Right cardiac atrium (tissue), 5 donors: ENCODE data around the gene IL1R1. TPM values are rescaled to one million over a fixed set of nuclear protein-coding genes. Genes with fewer than 3 reads are reported as not detected.
"Not testable (repeated sequence)": the region's sequence is repeated elsewhere in the genome, so short reads cannot be mapped to it uniquely, and the experiment has no call there.

Source experiments
- ATAC-seq, 2 donors: fragments of 200-7000 bp; cut with Tn5 transposase; one replicate each; pipeline versions ENCODE4 v1.8.0 to v1.9.1; 2020; ENCODE audit warnings: moderate library complexity in 2 of 2, mild to moderate bottlenecking in 1 of 2
- DNase-seq, 3 donors: peaks; one replicate each; pipeline ENCODE4 v3.0.0-alpha.2; 2020
- H3K27ac ChIP-seq: one replicate; pipeline ENCODE4 v1.5.1; 2013; ENCODE audit warnings: mild to moderate bottlenecking, low read length, control low read depth, moderate library complexity
- H3K27me3 ChIP-seq: one replicate; pipeline ENCODE4 v1.6.1; 2013; ENCODE audit not compliant: control insufficient read depth, insufficient read depth
- H3K4me1 ChIP-seq: one replicate; pipeline ENCODE4 v1.6.1; 2013; ENCODE audit warnings: low read length; ENCODE audit not compliant: control insufficient read depth, insufficient read depth
- H3K4me3 ChIP-seq: one replicate; pipeline ENCODE4 v1.5.1; 2013; ENCODE audit warnings: low read length, control low read depth
- H3K9me3 ChIP-seq: one replicate; pipeline ENCODE4 v1.6.1; 2013; ENCODE audit warnings: low read length; ENCODE audit not compliant: control insufficient read depth
- WGBS: extraction: QIAGEN DNeasy Blood & Tissue Kit; methylation state at CpG from one replicate; pipeline ENCODE4 v1.1.7; 2013; 5-methylcytosine and 5-hydroxymethylcytosine counted together
- intact Hi-C, 4 donors: fragments of 100-400 bp; cut with DNase I; formaldehyde crosslinking; loops; one replicate each; pipeline versions ENCODE4 v1.11.0 to v1.14.0; 2022 to 2023
- polyA plus RNA-seq: library from polyadenylated mRNA; stranded (reverse); fragments of 200-250 nt; gene quantifications from one replicate; pipeline ENCODE4 v1.2.3, GENCODE V29; 2013
- total RNA-seq, 4 donors: library from RNA; stranded (reverse); fragmentation: NEBNext Ultra II Directional; extraction: Animal tissue kit (Norgen Biotek cat#: 25700); gene quantifications; one replicate each; pipeline ENCODE4 v1.2.1, GENCODE V29; 2021
- donor health status: healthy with polysubstance abuse.
- donor health status: DM: no; HTN: yes; CAD: no.
- donor health status: DM: no; HTN: no; CAD: no.
- donor health status: DM: no; HTN: yes; CAD: no; lungs with severe emphysema.
- donor health status: DM: yes; HTN: yes; CAD: no.

IL1R1 gene
- total and polyA plus RNA-seq, 5 donors, result 32.2 to 111 (median 54.8) TPM

DNA sequence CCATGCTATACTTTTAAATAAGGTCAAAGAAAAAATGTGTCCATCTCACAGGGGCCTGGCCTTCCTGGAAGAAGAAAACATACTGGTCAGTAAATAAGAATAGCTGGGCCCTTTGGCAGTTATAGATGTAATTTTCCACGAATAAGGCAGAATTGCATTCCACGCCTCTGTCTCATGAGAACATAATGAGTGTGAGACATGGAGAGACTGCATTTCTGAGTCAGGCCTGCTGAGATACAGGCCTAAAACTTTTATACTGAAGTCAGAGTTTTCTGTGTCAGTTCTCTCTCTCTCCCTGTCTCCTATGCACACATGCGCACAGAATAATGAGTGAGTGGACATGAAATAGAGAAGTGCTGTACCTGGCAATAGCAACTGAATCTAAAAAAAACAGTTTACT lies 20.4 kb upstream of the IL1R1 start:
- WGBS, result 69% methylated on average over 3 of the region's 3 CpGs
- intact Hi-C loops, result no loop called here

DNA sequence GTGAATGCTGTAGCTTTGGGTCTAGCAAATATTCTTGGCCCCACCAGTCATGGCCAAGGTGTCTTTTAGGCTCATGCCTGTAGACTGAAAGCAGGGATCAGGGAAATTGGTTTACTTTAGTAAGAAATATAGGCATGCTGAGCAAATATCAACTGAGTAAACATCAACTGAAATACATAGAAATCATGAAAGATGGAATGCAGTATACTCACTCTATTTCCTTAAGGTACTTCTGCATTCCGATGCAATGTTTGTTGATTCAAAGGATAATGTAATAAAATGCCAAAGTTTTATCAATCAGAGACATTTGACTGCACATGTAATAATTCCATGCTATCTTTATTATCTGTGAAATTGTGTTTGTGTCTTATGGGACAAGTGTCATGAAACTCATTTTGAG lies 19.6 kb upstream of the IL1R1 start:
- Histone ChIP-seq H3K4me3 (no peak overlapping the region), H3K4me1 (peaks cover 1% of the 10 kb centered on the region), H3K9me3 (no peaks in the 10 kb centered on the region), H3K27ac (no peak overlapping the region), H3K27me3 (no peaks in the 10 kb centered on the region)
- DNase-seq (no peak), ATAC-seq (no peak)
- WGBS, result 91% methylated on average over 1 of the region's 1 CpG
- intact Hi-C loops, result no loop called here

More for the DNA sequence above, 20.4 kb upstream of the IL1R1 start:
- ATAC-seq (peak; percentile 66 to 82), DNase-seq (no peak)
- no peaks in the 10 kb centered on the region for H3K9me3 ChIP-seq
- no peaks in the 10 kb centered on the region for H3K27me3 ChIP-seq
- H3K27ac ChIP-seq, result peak overlapping the region; percentile 51
- no peak overlapping the region for H3K4me3 ChIP-seq
- H3K4me1 ChIP-seq, result peaks cover 4% of the 10 kb centered on the region

DNA sequence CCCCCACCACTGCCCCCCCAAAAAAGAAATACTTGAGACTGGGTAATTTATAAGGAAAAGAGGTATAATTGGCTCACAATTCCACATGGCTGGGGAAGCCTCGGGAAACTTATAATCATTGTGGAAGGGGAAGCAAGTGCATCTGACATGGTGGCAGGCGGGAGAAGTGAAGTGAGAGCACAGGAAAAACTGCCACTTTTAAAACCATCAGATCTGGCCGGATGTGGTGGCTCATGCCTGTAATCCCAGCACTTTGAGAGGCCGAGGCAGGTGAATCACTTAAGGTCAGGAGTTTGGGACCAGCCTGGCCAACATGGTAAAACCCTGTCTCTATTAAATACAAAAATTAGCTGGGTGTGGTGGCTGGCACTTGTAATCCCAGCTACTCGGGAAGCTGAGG lies 18.1 kb upstream of the IL1R1 start:
- ATAC-seq, H3K4me1 ChIP-seq, intact Hi-C loops, H3K9me3 ChIP-seq, H3K27me3 ChIP-seq, DNase-seq, H3K27ac ChIP-seq, H3K4me3 ChIP-seq: not testable (repeated sequence)
- 88% methylated on average over 5 of the region's 5 CpGs for WGBS

DNA sequence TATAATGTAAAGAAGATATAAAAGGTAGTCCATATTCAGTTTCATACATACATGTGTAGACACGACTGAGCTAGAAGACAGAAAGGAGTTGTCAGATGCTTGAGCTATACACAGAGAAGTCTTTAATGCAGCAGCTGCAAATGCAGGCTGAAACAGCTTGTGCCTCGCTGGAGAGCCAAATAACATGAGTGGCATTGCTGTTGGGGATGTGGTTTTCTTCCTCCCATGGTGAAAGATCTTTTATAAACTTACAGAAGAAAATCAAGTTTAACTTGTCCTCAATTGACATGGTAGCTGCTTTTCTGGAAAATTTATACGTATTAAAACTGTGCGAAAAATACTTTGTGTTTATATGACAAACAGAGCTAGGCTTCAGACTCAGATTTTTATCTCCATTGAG lies 16.4 kb upstream of the IL1R1 start:
- WGBS, result 96% methylated on average over 4 of the region's 4 CpGs
- DNase-seq (no peak), ATAC-seq (no peak)
- no peaks in the 10 kb centered on the region for H3K9me3 ChIP-seq
- no peak overlapping the region for H3K27ac ChIP-seq
- H3K27me3 ChIP-seq, result no peaks in the 10 kb centered on the region
- H3K4me1 ChIP-seq, result peaks cover 1% of the 10 kb centered on the region
- no peak overlapping the region for H3K4me3 ChIP-seq
- intact Hi-C loops, result no loop called here

DNA sequence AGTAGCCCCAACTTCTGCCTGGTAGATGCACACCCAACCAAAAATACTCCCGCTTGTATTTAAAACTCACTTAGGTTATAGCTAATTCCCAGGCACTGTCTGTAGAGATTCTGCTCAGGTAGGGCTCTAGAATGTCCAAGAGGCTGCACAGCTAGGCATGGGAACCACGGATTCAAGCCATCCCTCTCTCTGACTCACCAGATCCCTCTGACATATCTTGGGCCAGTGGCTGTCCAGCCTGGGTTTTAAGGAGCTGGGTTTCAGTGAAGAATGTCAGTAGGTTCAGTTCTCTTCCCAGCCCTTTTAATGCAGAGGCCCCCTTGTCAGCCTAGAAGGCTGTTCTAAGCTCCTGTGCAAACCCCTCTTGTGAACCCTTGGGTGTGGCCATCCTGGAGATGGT lies 15.9 kb upstream of the IL1R1 start:
- no peaks in the 10 kb centered on the region for H3K27me3 ChIP-seq
- H3K4me1 ChIP-seq, result peaks cover 1% of the 10 kb centered on the region
- DNase-seq (no peak), ATAC-seq (no peak)
- H3K27ac ChIP-seq, result no peak overlapping the region
- 97% methylated on average over 2 of the region's 2 CpGs for WGBS
- intact Hi-C loops, result no loop called here
- H3K9me3 ChIP-seq, result no peaks in the 10 kb centered on the region
- H3K4me3 ChIP-seq, result no peak overlapping the region

DNA sequence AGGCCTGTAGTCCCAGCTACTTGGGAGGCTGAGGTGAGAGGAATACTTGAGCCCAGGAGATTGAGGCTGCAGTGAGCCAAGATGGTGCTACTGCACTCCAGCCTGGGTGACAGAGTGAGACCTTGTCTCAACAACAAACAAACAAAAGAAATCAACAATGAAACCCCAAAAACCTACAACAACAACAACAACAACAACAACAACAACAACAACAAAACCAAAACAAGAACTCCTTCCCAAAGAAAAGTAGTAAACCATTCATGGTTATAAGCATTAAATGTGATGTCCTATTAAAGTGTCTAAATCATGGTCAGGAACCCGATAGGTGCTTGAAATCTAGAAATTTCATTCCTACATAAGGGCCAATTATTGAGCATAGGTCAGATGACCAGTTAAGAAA lies 13.5 kb upstream of the IL1R1 start:
- Histone ChIP-seq H3K27ac (no peak overlapping the region), H3K9me3 (no peaks in the 10 kb centered on the region), H3K4me3 (no peak overlapping the region), H3K4me1 (peaks cover 1% of the 10 kb centered on the region), H3K27me3 (no peaks in the 10 kb centered on the region)
- DNase-seq, result no peak
- WGBS, result 100% methylated on average over 1 of the region's 1 CpG
- ATAC-seq, result no peak
- intact Hi-C loops, result no loop called here

DNA sequence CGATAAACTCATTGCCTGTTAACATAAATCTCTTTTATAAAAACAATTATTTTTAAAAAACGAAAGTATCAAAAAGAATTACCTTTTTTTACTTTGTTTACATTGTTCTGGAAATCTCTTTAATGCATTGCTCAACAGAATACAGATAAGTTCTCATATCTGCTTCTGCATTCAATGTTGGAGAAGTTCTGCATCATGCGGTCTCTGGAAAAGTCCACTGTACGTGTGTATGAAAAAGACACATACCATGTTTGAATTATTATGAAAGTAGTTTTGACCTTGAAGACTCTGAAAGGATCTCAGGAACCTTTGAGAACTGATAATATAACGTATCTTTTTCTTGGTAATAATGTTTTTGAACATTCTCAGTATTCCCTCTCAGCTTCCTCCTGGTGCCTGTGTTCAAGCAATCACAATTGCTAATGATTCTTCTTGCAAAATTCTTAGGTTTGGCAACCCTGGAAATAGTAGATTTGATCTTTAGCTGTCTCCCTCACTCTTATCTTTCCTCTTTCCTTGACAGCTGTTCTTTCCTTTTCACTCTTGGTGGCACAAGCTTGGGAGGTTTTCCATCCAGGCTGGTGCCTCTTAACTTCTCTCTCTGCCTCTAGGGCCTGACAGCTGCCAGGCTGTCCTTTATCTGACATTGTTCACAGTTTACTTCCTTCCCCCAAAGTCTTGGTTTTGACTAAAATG lies 12.4 kb upstream of the IL1R1 start:
- ATAC-seq, result no peak
- WGBS, result 83% methylated on average over 5 of the region's 5 CpGs
- DNase-seq, result no peak
- intact Hi-C loops, result no loop called here
- Histone ChIP-seq H3K27ac (no peak overlapping the region), H3K9me3 (no peaks in the 10 kb centered on the region), H3K27me3 (no peaks in the 10 kb centered on the region), H3K4me3 (no peak overlapping the region), H3K4me1 (peaks cover 1% of the 10 kb centered on the region)

DNA sequence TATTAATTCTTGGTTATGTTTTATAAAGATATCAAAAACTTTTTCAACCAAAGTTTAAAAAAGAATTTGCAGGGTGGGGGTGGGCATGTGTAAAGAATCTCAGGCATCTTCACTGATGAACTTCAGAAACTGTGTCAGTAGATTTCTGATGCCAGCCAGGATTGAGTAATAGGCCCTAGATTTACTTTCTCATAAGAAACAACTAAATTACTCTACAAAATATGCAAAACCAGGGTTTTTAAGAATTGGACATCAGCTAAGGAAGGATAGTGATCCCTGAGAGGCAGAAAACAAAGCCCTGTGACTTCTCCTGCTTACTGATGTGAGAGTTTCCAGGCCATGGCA lies 11.9 kb upstream of the IL1R1 start:
- ATAC-seq, result no peak
- H3K27me3 ChIP-seq, result no peaks in the 10 kb centered on the region
- H3K27ac ChIP-seq, result no peak overlapping the region
- DNase-seq, result no peak
- H3K4me3 ChIP-seq, result no peak overlapping the region
- intact Hi-C loops, result no loop called here
- H3K4me1 ChIP-seq, result peaks cover 1% of the 10 kb centered on the region
- no peaks in the 10 kb centered on the region for H3K9me3 ChIP-seq

DNA sequence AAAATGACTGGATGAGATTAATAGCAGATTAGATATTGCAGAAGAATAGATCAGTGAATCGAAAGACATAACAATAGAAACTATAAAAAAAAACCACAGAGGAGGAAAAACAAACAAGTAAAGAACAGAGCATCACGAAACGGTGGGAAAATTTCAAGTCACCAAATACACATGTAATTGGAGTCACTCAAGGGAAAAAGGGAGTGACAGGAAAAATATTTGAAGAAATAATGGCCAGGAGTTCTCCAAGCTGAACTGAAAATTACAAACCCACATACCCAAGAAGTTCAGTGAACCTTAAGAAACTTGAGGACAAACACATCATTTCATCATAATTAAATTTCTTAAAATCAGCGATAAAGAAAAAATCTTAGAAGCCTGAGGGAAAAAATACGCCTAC lies 11.0 kb upstream of the IL1R1 start:
- intact Hi-C loops, result no loop called here
- Histone ChIP-seq H3K27me3 (no peaks in the 10 kb centered on the region), H3K27ac (no peak overlapping the region), H3K4me3 (no peak overlapping the region), H3K4me1 (peaks cover under 1% of the 10 kb centered on the region), H3K9me3 (no peaks in the 10 kb centered on the region)
- 96% methylated on average over 5 of the region's 5 CpGs for WGBS
- no peak for DNase-seq
- ATAC-seq, result no peak

DNA sequence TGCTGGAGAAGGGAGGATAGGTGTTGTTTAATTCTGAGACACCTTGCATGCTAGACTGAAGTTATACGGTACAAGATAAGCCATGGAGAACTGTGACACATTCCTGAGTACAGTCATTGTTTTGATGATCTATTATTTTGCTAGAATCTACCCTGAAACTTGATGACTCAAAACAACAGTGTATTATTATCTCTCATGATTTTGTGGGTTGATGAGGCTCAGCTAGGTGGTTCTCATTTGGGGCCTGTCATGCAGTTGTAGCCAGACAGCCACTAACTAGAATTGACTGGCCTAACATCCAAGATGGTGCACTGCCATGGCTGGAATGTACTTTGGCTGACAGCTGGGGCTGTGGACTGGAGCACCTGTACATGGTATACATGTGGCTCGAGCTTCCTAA lies 5.4 kb upstream of the IL1R1 start:
- H3K27me3 ChIP-seq, result no peaks in the 10 kb centered on the region
- intact Hi-C loops, result no loop called here
- no peak for DNase-seq
- H3K27ac ChIP-seq, result no peak overlapping the region
- 93% methylated on average over 2 of the region's 2 CpGs for WGBS
- H3K4me3 ChIP-seq, result no peak overlapping the region
- peaks cover 3% of the 10 kb centered on the region for H3K4me1 ChIP-seq
- no peak for ATAC-seq
- H3K9me3 ChIP-seq, result no peaks in the 10 kb centered on the region

DNA sequence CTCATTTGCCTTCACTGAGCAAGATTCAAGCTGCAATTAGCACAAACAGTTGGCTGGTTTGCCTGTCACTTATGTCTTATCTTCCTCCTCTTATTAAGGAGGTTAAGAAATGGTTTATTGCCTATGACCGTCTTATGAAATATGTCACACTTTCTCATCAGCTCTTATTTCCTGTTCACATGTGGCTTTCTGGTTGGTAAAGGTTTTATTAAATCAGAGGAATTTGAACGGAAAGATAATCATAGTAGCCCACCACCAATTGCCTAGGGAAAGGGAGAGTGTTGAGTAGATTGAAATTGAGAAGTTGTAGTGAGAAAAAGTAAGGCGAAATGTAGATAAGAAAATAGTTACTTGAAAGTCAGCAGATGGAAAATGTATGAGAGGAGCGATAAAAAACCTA lies 4.2 kb upstream of the IL1R1 start:
- intact Hi-C loops, result no loop called here
- no peaks in the 10 kb centered on the region for H3K9me3 ChIP-seq
- no peak for ATAC-seq
- H3K4me1 ChIP-seq, result peaks cover 3% of the 10 kb centered on the region
- no peak overlapping the region for H3K27ac ChIP-seq
- H3K4me3 ChIP-seq, result no peak overlapping the region
- no peak for DNase-seq
- 64% methylated on average over 4 of the region's 4 CpGs for WGBS
- H3K27me3 ChIP-seq, result no peaks in the 10 kb centered on the region

DNA sequence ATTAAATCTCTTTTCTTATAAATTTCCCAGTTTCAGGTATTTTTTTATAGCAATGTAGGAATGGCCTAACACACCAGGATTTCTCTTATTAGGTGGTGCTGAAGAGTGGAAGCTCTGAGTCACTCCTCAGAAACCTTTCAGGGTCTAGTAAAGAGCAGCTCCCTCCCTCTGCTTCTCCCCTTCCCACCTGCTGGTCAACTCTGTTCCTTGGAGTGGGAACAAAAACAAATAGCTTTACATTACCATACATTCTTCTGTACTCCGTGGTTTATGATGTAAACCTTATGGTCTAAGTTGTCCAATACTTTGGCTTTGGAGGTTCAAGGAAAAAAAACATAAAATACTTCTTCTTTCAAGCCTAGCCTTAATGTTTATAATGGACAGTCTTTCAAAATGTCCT lies 2.7 kb upstream of the IL1R1 start:
- peaks cover 3% of the 10 kb centered on the region for H3K4me1 ChIP-seq
- no peaks in the 10 kb centered on the region for H3K9me3 ChIP-seq
- no peak overlapping the region for H3K27ac ChIP-seq
- ATAC-seq (no peak), DNase-seq (no peak)
- 74% methylated on average over 1 of the region's 1 CpG for WGBS
- no peaks in the 10 kb centered on the region for H3K27me3 ChIP-seq
- H3K4me3 ChIP-seq, result no peak overlapping the region
- intact Hi-C loops, result loop anchor here in 2 of 4 donors (5.0 to 10.0 kb wide), 2 partner anchors 38 to 65 kb away; no protein-coding TSS in a partner anchor
